Astrocyte (in vitro differentiated cells and primary cell): Measurements from ENCODE around the gene TCP11. TPM values are rescaled to one million over a fixed set of nuclear protein-coding genes. Genes with fewer than 3 reads are reported as not detected.
A peak's percentile ranks its signal among the peaks of the same experiment; 100 is the strongest.

ENCODE experiments used
- DNase-seq: peaks from one replicate; pipeline ENCODE4 v3.0.0-alpha.2; 2010; ENCODE audit warnings: low read depth
- FAIRE-seq: peaks from 2 replicates; lab custom pipeline; 2011; peaks lifted over from hg19 to GRCh38; lab: Jason Lieb, UNC
- H2AFZ ChIP-seq: 2 replicates; pipeline ENCODE4 v1.6.0; 2012; ENCODE audit warnings: low read depth, low read length, inconsistent platforms
- H3K27ac ChIP-seq: 2 replicates; pipeline ENCODE4 v1.5.1; 2011; ENCODE audit warnings: low read depth, low read length, inconsistent platforms
- H3K27me3 ChIP-seq: 2 replicates; pipeline ENCODE4 v1.6.0; 2011; ENCODE audit warnings: low read length, inconsistent platforms; ENCODE audit not compliant: insufficient read depth
- H3K36me3 ChIP-seq: 2 replicates; pipeline ENCODE4 v1.5.1; 2011; ENCODE audit warnings: low read length, inconsistent platforms; ENCODE audit not compliant: insufficient read depth
- H3K4me1 ChIP-seq: 2 replicates; pipeline ENCODE4 v1.5.1; 2011; ENCODE audit warnings: low read length, inconsistent platforms; ENCODE audit not compliant: insufficient read depth
- H3K4me2 ChIP-seq: 2 replicates; pipeline ENCODE4 v1.6.0; 2012; ENCODE audit warnings: low read length, inconsistent platforms
- H3K4me3 ChIP-seq: 2 replicates; pipeline ENCODE4 v1.5.1; 2011; ENCODE audit warnings: low read depth, mild to moderate bottlenecking, low read length, inconsistent platforms; ENCODE audit not compliant: insufficient read depth
- H3K79me2 ChIP-seq: 2 replicates; pipeline ENCODE4 v1.6.0; 2012; ENCODE audit warnings: mild to moderate bottlenecking, low read length, inconsistent platforms; ENCODE audit not compliant: insufficient read depth
- H3K9ac ChIP-seq: 2 replicates; pipeline ENCODE4 v1.6.0; 2012; ENCODE audit warnings: mild to moderate bottlenecking, low read length, inconsistent platforms
- H3K9me3 ChIP-seq: 2 replicates; pipeline ENCODE4 v1.5.1; 2012; ENCODE audit warnings: low read depth, mild to moderate bottlenecking, low read length, inconsistent platforms; ENCODE audit not compliant: insufficient read depth
- H4K20me1 ChIP-seq: 2 replicates; pipeline ENCODE4 v1.6.0; 2012; ENCODE audit warnings: low read length, inconsistent platforms; ENCODE audit not compliant: insufficient read depth
- H3K27ac Mint-ChIP-seq: one replicate; pipeline ENCODE4 v1.8.0; 2021; ENCODE audit warnings: mild to moderate bottlenecking, mixed read lengths; ENCODE audit not compliant: unreplicated experiment
- H3K27me3 Mint-ChIP-seq: one replicate; pipeline ENCODE4 v1.8.0; 2021; ENCODE audit warnings: low read depth, mixed read lengths; ENCODE audit not compliant: unreplicated experiment
- H3K36me3 Mint-ChIP-seq: one replicate; pipeline ENCODE4 v1.8.0; 2021; ENCODE audit warnings: low read depth, mixed read lengths; ENCODE audit not compliant: unreplicated experiment
- H3K4me1 Mint-ChIP-seq: one replicate; pipeline ENCODE4 v1.8.0; 2021; ENCODE audit warnings: low read depth, mixed read lengths; ENCODE audit not compliant: unreplicated experiment
- H3K4me3 Mint-ChIP-seq: one replicate; pipeline ENCODE4 v1.8.0; 2021; ENCODE audit warnings: mild to moderate bottlenecking, moderate library complexity, mixed read lengths; ENCODE audit not compliant: unreplicated experiment
- H3K9me3 Mint-ChIP-seq: one replicate; pipeline ENCODE4 v1.8.0; 2021; ENCODE audit warnings: mild to moderate bottlenecking, mixed read lengths; ENCODE audit not compliant: unreplicated experiment
- CTCF ChIP-seq: IDR thresholded peaks from 2 replicates; pipeline ENCODE4 v1.5.1; 2011; ENCODE audit warnings: low read depth, mild to moderate bottlenecking, inconsistent platforms, low read length, moderate library complexity; ENCODE audit not compliant: insufficient read depth
- EZH2 ChIP-seq: IDR thresholded peaks from 2 replicates; pipeline ENCODE4 v1.6.1; 2012; ENCODE audit warnings: mild to moderate bottlenecking, low read length, inconsistent platforms; ENCODE audit not compliant: insufficient read depth
- total RNA-seq: library from RNA; stranded (reverse); gene quantifications from 2 replicates; pipeline ENCODE4 v1.2.1, GENCODE V29; 2021

The TCP11 gene
- total RNA-seq, 1 donor from 2014 or later = not detected

- no peak overlapping the region for H2AFZ ChIP-seq
These were observed 5.0 kb downstream of the TCP11 start for GRCh38 chr6:35136185-35136584.

GRCh38 chr6:35128496-35128895, 12.6 kb downstream of the TCP11 start:
- no peaks in the 10 kb centered on the region for H3K36me3 ChIP-seq
- H3K27me3 Mint-ChIP-seq = peaks cover 4% of the 10 kb centered on the region
- no peaks in the 10 kb centered on the region for H4K20me1 ChIP-seq
- H3K4me2 ChIP-seq = no peak overlapping the region
- no peak overlapping the region for H3K27ac Mint-ChIP-seq
- no peaks in the 10 kb centered on the region for H3K4me1 Mint-ChIP-seq
- no peak overlapping the region for H3K4me3 ChIP-seq
- TF ChIP-seq EZH2 (no peak), CTCF (no peak)
- no peak overlapping the region for H3K27ac ChIP-seq
- no peak overlapping the region for H2AFZ ChIP-seq
- H3K4me1 ChIP-seq = no peaks in the 10 kb centered on the region
- H3K36me3 Mint-ChIP-seq = no peaks in the 10 kb centered on the region
- no peak for FAIRE-seq
- no peaks in the 10 kb centered on the region for H3K9me3 ChIP-seq
- H3K27me3 ChIP-seq = peaks cover 2% of the 10 kb centered on the region
- no peak overlapping the region for H3K4me3 Mint-ChIP-seq
- DNase-seq = peak; percentile 43
- H3K79me2 ChIP-seq = no peaks in the 10 kb centered on the region
- no peak overlapping the region for H3K9ac ChIP-seq
- H3K9me3 Mint-ChIP-seq = no peaks in the 10 kb centered on the region

More at GRCh38 chr6:35136185-35136584, 5.0 kb downstream of the TCP11 start:
- no peak overlapping the region for H3K4me3 Mint-ChIP-seq
- no peak overlapping the region for H3K27ac Mint-ChIP-seq
- no peaks in the 10 kb centered on the region for H3K79me2 ChIP-seq
- no peaks in the 10 kb centered on the region for H3K9me3 Mint-ChIP-seq
- no peak for TF ChIP-seq EZH2
- no peak for TF ChIP-seq CTCF
- H3K4me1 Mint-ChIP-seq = no peaks in the 10 kb centered on the region
- H3K36me3 ChIP-seq = no peaks in the 10 kb centered on the region
- no peaks in the 10 kb centered on the region for H4K20me1 ChIP-seq
- H3K4me2 ChIP-seq = no peak overlapping the region
- H3K27ac ChIP-seq = no peak overlapping the region
- H3K36me3 Mint-ChIP-seq = no peaks in the 10 kb centered on the region
- FAIRE-seq (no peak), DNase-seq (no peak)
- no peak overlapping the region for H3K4me3 ChIP-seq
- H3K9ac ChIP-seq = no peak overlapping the region
- H3K27me3 ChIP-seq = no peaks in the 10 kb centered on the region
- no peaks in the 10 kb centered on the region for H3K4me1 ChIP-seq
- peaks cover 4% of the 10 kb centered on the region for H3K27me3 Mint-ChIP-seq
- no peaks in the 10 kb centered on the region for H3K9me3 ChIP-seq

- no peak for FAIRE-seq
- TF ChIP-seq CTCF = no peak
- no peak for TF ChIP-seq EZH2
- H3K4me1 Mint-ChIP-seq = no peaks in the 10 kb centered on the region
- no peak for DNase-seq
- Histone ChIP-seq H3K4me2 (no peak overlapping the region), H3K4me1 (no peaks in the 10 kb centered on the region), H3K79me2 (no peaks in the 10 kb centered on the region), H2AFZ (no peak overlapping the region), H3K27me3 (peaks cover 2% of the 10 kb centered on the region), H3K9me3 (no peaks in the 10 kb centered on the region), H3K36me3 (no peaks in the 10 kb centered on the region), H3K27ac (no peak overlapping the region), H3K9ac (no peak overlapping the region), H3K4me3 (no peak overlapping the region), H4K20me1 (no peaks in the 10 kb centered on the region)
- H3K4me3 Mint-ChIP-seq = no peak overlapping the region
- no peaks in the 10 kb centered on the region for H3K9me3 Mint-ChIP-seq
- H3K36me3 Mint-ChIP-seq = no peaks in the 10 kb centered on the region
- H3K27ac Mint-ChIP-seq = no peak overlapping the region
- H3K27me3 Mint-ChIP-seq = peaks cover 4% of the 10 kb centered on the region
These were observed 13.1 kb downstream of the TCP11 start for GRCh38 chr6:35128042-35128441.
